Measurements from ENCODE around the gene ACOX3. TPM values are rescaled to one million over a fixed set of nuclear protein-coding genes. Genes with fewer than 3 reads are reported as not detected.

The ACOX3 gene
- total RNA-seq, 4 donors from 2014 or later = 42.3 to 86.2 (median 50.3) TPM

- Histone ChIP-seq H3K9me3 (no peaks in the 10 kb centered on the region), H3K27me3 (no peaks in the 10 kb centered on the region), H3K4me1 (no peaks in the 10 kb centered on the region), H3K4me3 (no peak overlapping the region), H3K27ac (no peak overlapping the region), H3K36me3 (peaks cover 0 to 53% (median 15%) of the 10 kb centered on the region in 3 donors)
- WGBS, 2 donors = 81 to 90% methylated on average over 10 to 11 of the region's 11 CpGs
- TF ChIP-seq POLR2A (IDR thresholded peaks at IDR 0.05) = no peak
- no peak for TF ChIP-seq CTCF (IDR thresholded peaks at IDR 0.05)
- DNase-seq = no peak
- intact Hi-C loops (cut with DNase I) = no loop called here
Measured at GRCh38 chr4:8365951-8366350, 74.6 kb downstream of the ACOX3 start.

- no peak for DNase-seq
- Histone ChIP-seq H3K4me1 (no peaks in the 10 kb centered on the region), H3K9me3 (no peaks in the 10 kb centered on the region), H3K27ac (no peak overlapping the region), H3K36me3 (peaks cover 0 to 47% (median 15%) of the 10 kb centered on the region in 3 donors), H3K4me3 (no peak overlapping the region), H3K27me3 (no peaks in the 10 kb centered on the region)
- WGBS, 2 donors = 85 to 93% methylated on average over 3 to 9 of the region's 13 CpGs
- TF ChIP-seq POLR2A (IDR thresholded peaks at IDR 0.05) (no peak), CTCF (IDR thresholded peaks at IDR 0.05) (no peak)
- intact Hi-C loops (cut with DNase I) = no loop called here
Measured at GRCh38 chr4:8365353-8365752, 75.2 kb downstream of the ACOX3 start.

GRCh38 chr4:8364848-8365350 is 75.6 kb downstream of the ACOX3 start:
- Histone ChIP-seq H3K4me1 (no peaks in the 10 kb centered on the region), H3K27me3 (no peaks in the 10 kb centered on the region), H3K4me3 (no peak overlapping the region), H3K36me3 (peaks cover 0 to 42% (median 15%) of the 10 kb centered on the region in 3 donors), H3K9me3 (no peaks in the 10 kb centered on the region), H3K27ac (no peak overlapping the region)
- TF ChIP-seq POLR2A (IDR thresholded peaks at IDR 0.05) (no peak), CTCF (IDR thresholded peaks at IDR 0.05) (no peak)
- WGBS, 2 donors = 100% methylated on average over 3 to 4 of the region's 12 CpGs
- DNase-seq = no peak
- intact Hi-C loops (cut with DNase I) = no loop called here

GRCh38 chr4:8364141-8364540 is 76.4 kb downstream of the ACOX3 start:
- no peaks in the 10 kb centered on the region for H3K4me1 ChIP-seq
- no peak for DNase-seq
- no peak overlapping the region for H3K27ac ChIP-seq
- no peaks in the 10 kb centered on the region for H3K27me3 ChIP-seq
- TF ChIP-seq CTCF (IDR thresholded peaks at IDR 0.05) (no peak), POLR2A (IDR thresholded peaks at IDR 0.05) (no peak)
- intact Hi-C loops (cut with DNase I) = no loop called here
- peaks cover 0 to 35% (median 15%) of the 10 kb centered on the region in 3 donors for H3K36me3 ChIP-seq
- 98% methylated on average over 6 to 7 of the region's 7 CpGs for WGBS, 2 donors
- H3K9me3 ChIP-seq = no peaks in the 10 kb centered on the region
- H3K4me3 ChIP-seq = no peak overlapping the region

GRCh38 chr4:8362483-8362882 is 78.0 kb downstream of the ACOX3 start:
- 85 to 86% methylated on average over 1 of the region's 1 CpG for WGBS, 2 donors
- Histone ChIP-seq H3K27me3 (no peaks in the 10 kb centered on the region), H3K27ac (no peak overlapping the region), H3K9me3 (no peaks in the 10 kb centered on the region), H3K4me1 (peaks cover 0 to 7% (median 0%) of the 10 kb centered on the region in 3 donors), H3K36me3 (peaks cover 0 to 33% (median 15%) of the 10 kb centered on the region in 3 donors), H3K4me3 (no peak overlapping the region)
- DNase-seq = no peak
- TF ChIP-seq POLR2A (IDR thresholded peaks at IDR 0.05) (no peak), CTCF (IDR thresholded peaks at IDR 0.05) (no peak)
- intact Hi-C loops (cut with DNase I) = no loop called here
